Measurements from ENCODE around the gene ZNF462. TPM values are rescaled to one million over a fixed set of nuclear protein-coding genes. Genes with fewer than 3 reads are reported as not detected.

The ZNF462 gene
- total and polyA plus RNA-seq, 2 experiments from 2014 or later = 40.0 to 101 TPM

- H3K36me3 Mint-ChIP-seq (ENCODE audit: low read depth) = peaks cover 63% of the 10 kb centered on the region
- no peaks in the 10 kb centered on the region for H3K9me3 Mint-ChIP-seq
- Histone ChIP-seq H3K4me2 (no peak overlapping the region), H3K27ac (ENCODE audit: low read depth) (no peak overlapping the region), H3K79me2 (replicated peaks; ENCODE audit: insufficient read depth) (peaks cover 61% of the 10 kb centered on the region), H3K4me1 (ENCODE audit: insufficient read depth) (peaks cover 51% of the 10 kb centered on the region), H3K4me3 (no peak overlapping the region), H3K9me2 (ENCODE audit: insufficient read depth) (no peaks in the 10 kb centered on the region), H3K27me3 (ENCODE audit: insufficient read depth) (no peaks in the 10 kb centered on the region), H4K20me1 (replicated peaks; ENCODE audit: insufficient read depth) (no peaks in the 10 kb centered on the region; the same call in 1 of the 2 replicates), H2AFZ (no peak overlapping the region), H3F3A (replicated peaks; ENCODE audit: low read depth) (no peaks in the 10 kb centered on the region), H3K36me3 (ENCODE audit: insufficient read depth) (peaks cover 20% of the 10 kb centered on the region; the same call in 1 of the 2 replicates)
- H3K27ac Mint-ChIP-seq = peak overlapping the region; percentile 24; the same call in 1 of the 2 replicates
- ATAC-seq = no peak
- TF ChIP-seq, protein P1, sequence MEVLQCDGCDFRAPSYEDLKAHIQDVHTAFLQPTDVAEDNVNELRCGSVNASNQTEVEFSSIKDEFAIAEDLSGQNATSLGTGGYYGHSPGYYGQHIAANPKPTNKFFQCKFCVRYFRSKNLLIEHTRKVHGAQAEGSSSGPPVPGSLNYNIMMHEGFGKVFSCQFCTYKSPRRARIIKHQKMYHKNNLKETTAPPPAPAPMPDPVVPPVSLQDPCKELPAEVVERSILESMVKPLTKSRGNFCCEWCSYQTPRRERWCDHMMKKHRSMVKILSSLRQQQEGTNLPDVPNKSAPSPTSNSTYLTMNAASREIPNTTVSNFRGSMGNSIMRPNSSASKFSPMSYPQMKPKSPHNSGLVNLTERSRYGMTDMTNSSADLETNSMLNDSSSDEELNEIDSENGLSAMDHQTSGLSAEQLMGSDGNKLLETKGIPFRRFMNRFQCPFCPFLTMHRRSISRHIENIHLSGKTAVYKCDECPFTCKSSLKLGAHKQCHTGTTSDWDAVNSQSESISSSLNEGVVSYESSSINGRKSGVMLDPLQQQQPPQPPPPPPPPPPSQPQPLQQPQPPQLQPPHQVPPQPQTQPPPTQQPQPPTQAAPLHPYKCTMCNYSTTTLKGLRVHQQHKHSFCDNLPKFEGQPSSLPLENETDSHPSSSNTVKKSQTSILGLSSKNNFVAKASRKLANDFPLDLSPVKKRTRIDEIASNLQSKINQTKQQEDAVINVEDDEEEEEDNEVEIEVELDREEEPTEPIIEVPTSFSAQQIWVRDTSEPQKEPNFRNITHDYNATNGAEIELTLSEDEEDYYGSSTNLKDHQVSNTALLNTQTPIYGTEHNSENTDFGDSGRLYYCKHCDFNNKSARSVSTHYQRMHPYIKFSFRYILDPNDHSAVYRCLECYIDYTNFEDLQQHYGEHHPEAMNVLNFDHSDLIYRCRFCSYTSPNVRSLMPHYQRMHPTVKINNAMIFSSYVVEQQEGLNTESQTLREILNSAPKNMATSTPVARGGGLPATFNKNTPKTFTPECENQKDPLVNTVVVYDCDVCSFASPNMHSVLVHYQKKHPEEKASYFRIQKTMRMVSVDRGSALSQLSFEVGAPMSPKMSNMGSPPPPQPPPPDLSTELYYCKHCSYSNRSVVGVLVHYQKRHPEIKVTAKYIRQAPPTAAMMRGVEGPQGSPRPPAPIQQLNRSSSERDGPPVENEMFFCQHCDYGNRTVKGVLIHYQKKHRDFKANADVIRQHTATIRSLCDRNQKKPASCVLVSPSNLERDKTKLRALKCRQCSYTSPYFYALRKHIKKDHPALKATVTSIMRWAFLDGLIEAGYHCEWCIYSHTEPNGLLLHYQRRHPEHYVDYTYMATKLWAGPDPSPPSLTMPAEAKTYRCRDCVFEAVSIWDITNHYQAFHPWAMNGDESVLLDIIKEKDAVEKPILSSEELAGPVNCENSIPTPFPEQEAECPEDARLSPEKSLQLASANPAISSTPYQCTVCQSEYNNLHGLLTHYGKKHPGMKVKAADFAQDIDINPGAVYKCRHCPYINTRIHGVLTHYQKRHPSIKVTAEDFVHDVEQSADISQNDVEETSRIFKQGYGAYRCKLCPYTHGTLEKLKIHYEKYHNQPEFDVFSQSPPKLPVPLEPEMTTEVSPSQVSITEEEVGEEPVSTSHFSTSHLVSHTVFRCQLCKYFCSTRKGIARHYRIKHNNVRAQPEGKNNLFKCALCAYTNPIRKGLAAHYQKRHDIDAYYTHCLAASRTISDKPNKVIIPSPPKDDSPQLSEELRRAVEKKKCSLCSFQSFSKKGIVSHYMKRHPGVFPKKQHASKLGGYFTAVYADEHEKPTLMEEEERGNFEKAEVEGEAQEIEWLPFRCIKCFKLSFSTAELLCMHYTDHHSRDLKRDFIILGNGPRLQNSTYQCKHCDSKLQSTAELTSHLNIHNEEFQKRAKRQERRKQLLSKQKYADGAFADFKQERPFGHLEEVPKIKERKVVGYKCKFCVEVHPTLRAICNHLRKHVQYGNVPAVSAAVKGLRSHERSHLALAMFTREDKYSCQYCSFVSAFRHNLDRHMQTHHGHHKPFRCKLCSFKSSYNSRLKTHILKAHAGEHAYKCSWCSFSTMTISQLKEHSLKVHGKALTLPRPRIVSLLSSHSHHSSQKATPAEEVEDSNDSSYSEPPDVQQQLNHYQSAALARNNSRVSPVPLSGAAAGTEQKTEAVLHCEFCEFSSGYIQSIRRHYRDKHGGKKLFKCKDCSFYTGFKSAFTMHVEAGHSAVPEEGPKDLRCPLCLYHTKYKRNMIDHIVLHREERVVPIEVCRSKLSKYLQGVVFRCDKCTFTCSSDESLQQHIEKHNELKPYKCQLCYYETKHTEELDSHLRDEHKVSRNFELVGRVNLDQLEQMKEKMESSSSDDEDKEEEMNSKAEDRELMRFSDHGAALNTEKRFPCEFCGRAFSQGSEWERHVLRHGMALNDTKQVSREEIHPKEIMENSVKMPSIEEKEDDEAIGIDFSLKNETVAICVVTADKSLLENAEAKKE (CRISPR knock-in tag; IDR thresholded peaks at IDR 0.05) = no peak
- TF ChIP-seq ETS1 (IDR thresholded peaks at IDR 0.05) (no peak), REST (IDR thresholded peaks at IDR 0.05; ENCODE audit: unreplicated experiment) (no peak), STAT1 (IDR thresholded peaks at IDR 0.05; ENCODE audit: unreplicated experiment) (no peak), POLR2AphosphoS5 (IDR thresholded peaks at IDR 0.05; ENCODE audit: low read depth) (no peak), CREB1 (CRISPR knock-in tag; IDR thresholded peaks at IDR 0.05; ENCODE audit: low read depth) (no peak), EZH2 (IDR thresholded peaks at IDR 0.05; ENCODE audit: low read depth, unreplicated experiment) (no peak), JUNB (IDR thresholded peaks at IDR 0.05; ENCODE audit: unreplicated experiment) (no peak), EZH2phosphoT487 (IDR thresholded peaks at IDR 0.05; ENCODE audit: unreplicated experiment) (no peak), NANOG (IDR thresholded peaks at IDR 0.05; ENCODE audit: borderline replicate concordance) (no peak), ZNF114 (CRISPR knock-in tag; IDR thresholded peaks at IDR 0.05) (no peak), ZNF331 (CRISPR knock-in tag; IDR thresholded peaks at IDR 0.05; ENCODE audit: low read depth) (no peak)
- TF ChIP-seq, protein P2, sequence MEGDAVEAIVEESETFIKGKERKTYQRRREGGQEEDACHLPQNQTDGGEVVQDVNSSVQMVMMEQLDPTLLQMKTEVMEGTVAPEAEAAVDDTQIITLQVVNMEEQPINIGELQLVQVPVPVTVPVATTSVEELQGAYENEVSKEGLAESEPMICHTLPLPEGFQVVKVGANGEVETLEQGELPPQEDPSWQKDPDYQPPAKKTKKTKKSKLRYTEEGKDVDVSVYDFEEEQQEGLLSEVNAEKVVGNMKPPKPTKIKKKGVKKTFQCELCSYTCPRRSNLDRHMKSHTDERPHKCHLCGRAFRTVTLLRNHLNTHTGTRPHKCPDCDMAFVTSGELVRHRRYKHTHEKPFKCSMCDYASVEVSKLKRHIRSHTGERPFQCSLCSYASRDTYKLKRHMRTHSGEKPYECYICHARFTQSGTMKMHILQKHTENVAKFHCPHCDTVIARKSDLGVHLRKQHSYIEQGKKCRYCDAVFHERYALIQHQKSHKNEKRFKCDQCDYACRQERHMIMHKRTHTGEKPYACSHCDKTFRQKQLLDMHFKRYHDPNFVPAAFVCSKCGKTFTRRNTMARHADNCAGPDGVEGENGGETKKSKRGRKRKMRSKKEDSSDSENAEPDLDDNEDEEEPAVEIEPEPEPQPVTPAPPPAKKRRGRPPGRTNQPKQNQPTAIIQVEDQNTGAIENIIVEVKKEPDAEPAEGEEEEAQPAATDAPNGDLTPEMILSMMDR (conservative IDR thresholded peaks at IDR 0.05; ENCODE audit: low read depth in 2 of 2) = no peak
- no peak overlapping the region for H3K4me3 Mint-ChIP-seq
- H3K4me1 Mint-ChIP-seq = peaks cover 68% of the 10 kb centered on the region
- no peak for DNase-seq (ENCODE audit: low spot score)
- no peaks in the 10 kb centered on the region for H3K27me3 Mint-ChIP-seq (ENCODE audit: insufficient read depth, low read depth, poor library complexity)
Measured at GRCh38 chr9:106963684-106964083, 100.7 kb downstream of the ZNF462 start.
